IMR-90 (cell line): ENCODE measurements around the gene CYFIP2. TPM values are rescaled to one million over a fixed set of nuclear protein-coding genes. Genes with fewer than 3 reads are reported as not detected.

Source experiments
- ATAC-seq: fragments of 200-7000 bp; cut with Tn5 transposase; 2 replicates; pipeline ENCODE4 v1.9.1; 2020; ENCODE audit warnings: low read depth, mild to moderate bottlenecking, moderate library complexity
- BruUV-seq: library from RNA; stranded (reverse); fragments of 400-500 nt; replicated peaks from 2 replicates; lab custom pipeline; 2021; lab: Mats Ljungman, UMichigan
- CTCF ChIA-PET: fragments of 300-600 bp; formaldehyde crosslinking; extraction: SDS; loops from one replicate; lab custom pipeline; 2021; ENCODE audit warnings: antibody characterized with exemption; lab: Yijun Ruan, JAX
- POLR2A ChIA-PET: fragments of 300-600 bp; sonication (Branson Sonifier 250); formaldehyde crosslinking; loops from one replicate; lab custom pipeline; 2022; ENCODE audit warnings: antibody characterized with exemption; ENCODE audit not compliant: unreplicated experiment; lab: Charles Lee
- DNase-seq: peaks from one replicate; pipeline ENCODE4 v3.0.0; 2013
- H2AFZ ChIP-seq: replicated peaks from 2 replicates; pipeline ENCODE3; 2013; ENCODE audit warnings: low read length, mild to moderate bottlenecking; ENCODE audit not compliant: poor library complexity
- H2AK5ac ChIP-seq: 2 replicates; pipeline ENCODE4 v1.6.1; 2013; ENCODE audit warnings: low read depth, low read length, inconsistent platforms
- H2AK9ac ChIP-seq: replicated peaks from 2 replicates; pipeline ENCODE3; 2013; ENCODE audit warnings: mild to moderate bottlenecking, low read depth, low read length, moderate library complexity; ENCODE audit not compliant: poor library complexity
- H2BK120ac ChIP-seq: 2 replicates; pipeline ENCODE4 v1.6.1; 2013; ENCODE audit warnings: low read depth, low read length, inconsistent platforms
- H2BK15ac ChIP-seq: 3 replicates; pipeline ENCODE4 v1.6.1; 2013; ENCODE audit warnings: low read depth, low read length, inconsistent platforms
- H2BK20ac ChIP-seq: 2 replicates; pipeline ENCODE4 v1.6.1; 2013; ENCODE audit warnings: low read depth, mild to moderate bottlenecking, inconsistent platforms, low read length, moderate library complexity
- H2BK5ac ChIP-seq: 2 replicates; pipeline ENCODE4 v1.6.1; 2013; ENCODE audit warnings: mild to moderate bottlenecking, low read depth, low read length, inconsistent platforms; ENCODE audit not compliant: poor library complexity, severe bottlenecking
- H3K14ac ChIP-seq: replicated peaks from 2 replicates; pipeline ENCODE4 v1.6.1; 2013; ENCODE audit warnings: low read depth, low read length, inconsistent platforms
- H3K18ac ChIP-seq: 2 replicates; pipeline ENCODE4 v1.6.1; 2013; ENCODE audit warnings: low read depth, low read length, control low read depth
- H3K23ac ChIP-seq: 2 replicates; pipeline ENCODE4 v1.6.1; 2013; ENCODE audit warnings: low read depth, low read length, inconsistent platforms
- H3K27ac ChIP-seq: 2 replicates; pipeline ENCODE4 v1.5.1; 2013; ENCODE audit warnings: mild to moderate bottlenecking, control low read depth, low read length; ENCODE audit not compliant: insufficient read depth
- H3K27me3 ChIP-seq: 2 replicates; pipeline ENCODE4 v1.6.1; 2013; ENCODE audit warnings: low read length; ENCODE audit not compliant: control insufficient read depth, insufficient read depth
- H3K36me3 ChIP-seq: 2 replicates; pipeline ENCODE4 v1.6.1; 2013; ENCODE audit warnings: low read length, mixed read lengths; ENCODE audit not compliant: control insufficient read depth, insufficient read depth
- H3K4ac ChIP-seq: 2 replicates; pipeline ENCODE4 v1.6.1; 2013; ENCODE audit warnings: low read depth, low read length, inconsistent platforms
- H3K4me1 ChIP-seq: 2 replicates; pipeline ENCODE4 v1.6.1; 2013; ENCODE audit warnings: low read length, mixed read lengths; ENCODE audit not compliant: control insufficient read depth, insufficient read depth
- H3K4me2 ChIP-seq: 2 replicates; pipeline ENCODE4 v1.6.1; 2013; ENCODE audit warnings: low read depth, mild to moderate bottlenecking, control low read depth, low read length, moderate library complexity
- H3K4me3 ChIP-seq: 2 replicates; pipeline ENCODE4 v1.5.1; 2013; ENCODE audit warnings: low read depth, mild to moderate bottlenecking, control low read depth, low read length, moderate library complexity; ENCODE audit not compliant: insufficient read depth
- H3K56ac ChIP-seq: 2 replicates; pipeline ENCODE4 v1.6.1; 2013; ENCODE audit warnings: low read length, inconsistent platforms; ENCODE audit not compliant: insufficient read depth; ENCODE audit errors: extremely low read depth
- H3K79me1 ChIP-seq, 2 experiments: 2 replicates each; pipeline ENCODE4 v1.6.1; 2013; ENCODE audit warnings: low read length in 2 of 2, inconsistent platforms in 1 of 2, low read depth in 1 of 2
- H3K9ac ChIP-seq: 2 replicates; pipeline ENCODE4 v1.6.1; 2013; ENCODE audit warnings: low read depth, low read length, control low read depth
- H3K9me1 ChIP-seq: 2 replicates; pipeline ENCODE4 v1.6.1; 2013; ENCODE audit warnings: low read length, inconsistent platforms; ENCODE audit not compliant: insufficient read depth
- H3K9me3 ChIP-seq: 2 replicates; pipeline ENCODE4 v1.6.1; 2013; ENCODE audit warnings: low read length; ENCODE audit not compliant: control insufficient read depth, insufficient read depth
- H4K20me1 ChIP-seq: 2 replicates; pipeline ENCODE4 v1.6.1; 2013; ENCODE audit warnings: low read length, inconsistent platforms; ENCODE audit not compliant: insufficient read depth
- H4K5ac ChIP-seq: 2 replicates; pipeline ENCODE4 v1.6.1; 2013; ENCODE audit warnings: mild to moderate bottlenecking, low read depth, low read length, control low read depth
- H4K8ac ChIP-seq, 2 experiments: 2 replicates each; pipeline ENCODE4 v1.6.1; 2013; ENCODE audit warnings: low read depth in 2 of 2, low read length in 2 of 2, control low read depth in 1 of 2, inconsistent platforms in 1 of 2
- H4K91ac ChIP-seq: 2 replicates; pipeline ENCODE4 v1.6.1; 2013; ENCODE audit warnings: low read depth, low read length, inconsistent platforms; ENCODE audit not compliant: insufficient read depth
- BHLHE40 ChIP-seq: fragments of 150-350 bp; IDR thresholded peaks from 2 replicates; pipeline ENCODE4 v1.6.1; 2016; ENCODE audit warnings: mild to moderate bottlenecking, low read depth, low read length
- CEBPB ChIP-seq: IDR thresholded peaks from 2 replicates; pipeline ENCODE4 v1.6.1; 2012; ENCODE audit warnings: low read depth, low read length, improper control_type of control experiment
- CHD1 ChIP-seq: IDR thresholded peaks from 2 replicates; pipeline ENCODE4 v1.6.1; 2012; ENCODE audit warnings: low read depth, low read length, improper control_type of control experiment
- ELK1 ChIP-seq: fragments of 150-350 bp; IDR thresholded peaks from 2 replicates; pipeline ENCODE4 v1.6.1; 2016; ENCODE audit warnings: low read depth, mild to moderate bottlenecking, low read length, moderate library complexity, borderline replicate concordance
- FOS ChIP-seq: fragments of 150-350 bp; IDR thresholded peaks from 2 replicates; pipeline ENCODE4 v1.6.1; 2016; ENCODE audit warnings: low read depth, low read length
- MAFK ChIP-seq: IDR thresholded peaks from 2 replicates; pipeline ENCODE4 v1.6.1; 2012; ENCODE audit warnings: low read depth, low read length, improper control_type of control experiment
- RAD21 ChIP-seq: IDR thresholded peaks from 2 replicates; pipeline ENCODE4 v1.6.1; 2012; ENCODE audit warnings: low read length, improper control_type of control experiment
- RCOR1 ChIP-seq: IDR thresholded peaks from 2 replicates; pipeline ENCODE4 v1.6.1; 2012; ENCODE audit warnings: mild to moderate bottlenecking, low read length, improper control_type of control experiment; ENCODE audit not compliant: insufficient replicate concordance
- SMC3 ChIP-seq: fragments of 150-350 bp; IDR thresholded peaks from 2 replicates; pipeline ENCODE4 v1.6.1; 2016; ENCODE audit warnings: low read depth, mild to moderate bottlenecking, antibody characterized with exemption, low read length, moderate library complexity
- WGBS, 2 experiments: methylation state at CpG; one replicate each; pipeline versions ENCODE4 v1.1.5 to v1.1.7; 2013; ENCODE audit warnings: missing lambda C conversion rate in 2 of 2; ENCODE audit not compliant: insufficient read length in 1 of 2; ENCODE audit errors: extremely low coverage in 2 of 2; 5-methylcytosine and 5-hydroxymethylcytosine counted together
- dilution Hi-C: fragments of 300-500 bp; cut with HindIII; formaldehyde crosslinking; loops from one replicate; pipeline ENCODE4 v1.14.3; 2018; ENCODE audit warnings: low sequenced_read_pairs; ENCODE audit not compliant: unreplicated experiment
- in situ Hi-C: fragments of 300-500 bp; cut with MboI; formaldehyde crosslinking; loops from 3 replicates; pipeline ENCODE4 v1.14.3; 2019; ENCODE audit warnings: low sequenced_read_pairs, inconsistent platforms, mixed read lengths
- intact Hi-C: fragments of 100-400 bp; cut with micrococcal nuclease; formaldehyde crosslinking; loops from 2 replicates; pipeline ENCODE4 v1.10.0; 2022
- polyA plus RNA-seq, 3 experiments: library from polyadenylated mRNA; depleted of rRNA; stranded (reverse); fragments of >200 nt; gene quantifications; 2 replicates each; pipeline ENCODE4 v1.2.3, GENCODE V29; 2012; ENCODE audit warnings: low replicate concordance in 1 of 3
- total RNA-seq: library from RNA; depleted of rRNA; stranded (reverse); fragments of >200 nt; gene quantifications from 2 replicates; pipeline ENCODE4 v1.2.3, GENCODE V29; 2012
- TF ChIP-seq, protein P1 (sequence below): fragments of 150-350 bp; IDR thresholded peaks from 2 replicates; pipeline ENCODE4 v1.6.1; 2017; ENCODE audit warnings: mild to moderate bottlenecking, antibody characterized with exemption, low read length, low read depth

CYFIP2 gene
- total and polyA plus RNA-seq, 2 of the 4 experiments (the other 2 are of a cell fraction), result 6.8 to 13.4 TPM

- TF ChIP-seq ELK1, result no peak
Measured at GRCh38 chr5:157230610-157231009, 35.3 kb upstream of the CYFIP2 start (continued).

DNA sequence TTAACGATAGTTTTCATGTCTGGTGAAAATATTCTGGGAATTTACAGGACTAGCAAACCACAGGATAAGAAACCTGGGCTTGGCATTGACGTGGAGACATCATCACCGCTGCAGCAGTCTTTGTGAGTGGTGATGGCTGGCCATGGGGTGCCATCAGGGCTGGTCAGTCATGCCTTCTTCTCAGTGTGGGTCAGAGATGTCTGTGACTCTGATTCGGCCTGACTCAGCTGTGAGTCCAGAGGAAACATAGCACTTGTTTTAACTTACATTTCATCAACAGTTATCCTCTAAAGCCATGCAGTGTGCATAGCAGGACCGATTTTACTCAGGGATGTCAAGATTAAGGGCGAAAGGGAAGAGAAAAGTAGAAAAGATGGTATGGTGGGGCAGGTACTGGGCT is 33.2 kb upstream of the CYFIP2 start:
- POLR2A ChIA-PET, result no interaction called here
- peaks cover 2% of the 10 kb centered on the region; the same call in 1 of the 2 replicates for H3K4me1 ChIP-seq
- no peak overlapping the region for H2BK15ac ChIP-seq
- H3K27ac ChIP-seq, result no peak overlapping the region
- H4K20me1 ChIP-seq, result no peaks in the 10 kb centered on the region
- ATAC-seq (no peak), DNase-seq (no peak)
- intact Hi-C loops (no loop called here), dilution Hi-C loops (no loop called here), in situ Hi-C loops (no loop called here)
- H2BK5ac ChIP-seq, result no peak overlapping the region
- no TSS peak for BruUV-seq
- H3K9me3 ChIP-seq, result no peaks in the 10 kb centered on the region
- no peak overlapping the region for H2AK9ac ChIP-seq
- H4K5ac ChIP-seq, result no peak overlapping the region
- H2BK20ac ChIP-seq, result no peak overlapping the region
- no peaks in the 10 kb centered on the region for H3K36me3 ChIP-seq
- no peak overlapping the region for H3K23ac ChIP-seq
- H3K27me3 ChIP-seq, result no peaks in the 10 kb centered on the region
- no peak overlapping the region for H2AFZ ChIP-seq
- H3K4ac ChIP-seq, result no peak overlapping the region
- H3K4me3 ChIP-seq, result no peak overlapping the region
- H3K9me1 ChIP-seq, result no peaks in the 10 kb centered on the region
- CTCF ChIA-PET, result no interaction called here
- H3K9ac ChIP-seq, result no peak overlapping the region
- no peak overlapping the region for H4K8ac ChIP-seq
- TF ChIP-seq RAD21, result no peak
- TF ChIP-seq CHD1, result no peak
- TF ChIP-seq, protein P1, sequence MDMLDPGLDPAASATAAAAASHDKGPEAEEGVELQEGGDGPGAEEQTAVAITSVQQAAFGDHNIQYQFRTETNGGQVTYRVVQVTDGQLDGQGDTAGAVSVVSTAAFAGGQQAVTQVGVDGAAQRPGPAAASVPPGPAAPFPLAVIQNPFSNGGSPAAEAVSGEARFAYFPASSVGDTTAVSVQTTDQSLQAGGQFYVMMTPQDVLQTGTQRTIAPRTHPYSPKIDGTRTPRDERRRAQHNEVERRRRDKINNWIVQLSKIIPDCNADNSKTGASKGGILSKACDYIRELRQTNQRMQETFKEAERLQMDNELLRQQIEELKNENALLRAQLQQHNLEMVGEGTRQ, result no peak
- TF ChIP-seq FOS, result no peak
- no peak for TF ChIP-seq RCOR1
- TF ChIP-seq MAFK, result no peak
- TF ChIP-seq SMC3, result no peak
- TF ChIP-seq ELK1, result no peak
- TF ChIP-seq BHLHE40, result no peak
- no peak for TF ChIP-seq CEBPB
- H3K4me2 ChIP-seq, result no peak overlapping the region
- no peak overlapping the region for H4K91ac ChIP-seq
- H2BK120ac ChIP-seq, result no peak overlapping the region
- H3K79me1 ChIP-seq, result no peaks in the 10 kb centered on the region
- no peak overlapping the region for H3K14ac ChIP-seq
- H3K56ac ChIP-seq, result no peak overlapping the region
- 80% methylated on average over 1 of the region's 6 CpGs; no CpG with 5 or more reads in 1 of the 2 experiments for WGBS, 2 experiments
- H3K18ac ChIP-seq, result no peak overlapping the region
- H2AK5ac ChIP-seq, result no peak overlapping the region
